Vagina (tissue), 2 donors: Measurements from ENCODE around the gene C20orf144. TPM values are rescaled to one million over a fixed set of nuclear protein-coding genes. Genes with fewer than 3 reads are reported as not detected.

Experiments
- DNase-seq, 2 donors: peaks; one replicate each; pipeline ENCODE4 v3.0.0-alpha.2; 2017; ENCODE audit errors: extremely low spot score in 2 of 2
- H3K27ac ChIP-seq: fragments of 200-600 bp; sonication (generic); one replicate; pipeline ENCODE4 v1.5.1; 2019
- H3K27me3 ChIP-seq: fragments of 200-600 bp; sonication (generic); one replicate; pipeline ENCODE4 v1.5.1; 2019
- H3K36me3 ChIP-seq, 2 donors: fragments of 200-600 bp; sonication (generic); one replicate each; pipeline ENCODE4 v1.5.1; 2017 to 2019
- H3K4me1 ChIP-seq: fragments of 200-600 bp; sonication (generic); one replicate; pipeline ENCODE4 v1.5.1; 2019
- H3K4me3 ChIP-seq, 2 donors: fragments of 200-600 bp; sonication (generic); 1 replicate in 1 of 2; 2 replicates in 1 of 2; pipeline ENCODE4 v1.5.1; 2016 to 2019
- H3K9me3 ChIP-seq: fragments of 200-600 bp; sonication (generic); one replicate; pipeline ENCODE4 v1.5.1; 2019
- POLR2A ChIP-seq, 2 donors: fragments of 450-650 bp; IDR thresholded peaks; one replicate each; pipeline ENCODE4 v1.6.1; 2017; ENCODE audit warnings: antibody characterized with exemption in 2 of 2, mild to moderate bottlenecking in 2 of 2, moderate library complexity in 2 of 2
- POLR2AphosphoS5 ChIP-seq, 2 donors: sonication (generic); formaldehyde crosslinking; IDR thresholded peaks; one replicate each; pipeline ENCODE4 v1.9.0; 2017; ENCODE audit warnings: antibody characterized with exemption in 2 of 2, mild to moderate bottlenecking in 2 of 2, low read depth in 1 of 2; ENCODE audit not compliant: insufficient read depth in 1 of 2
- intact Hi-C: fragments of 100-400 bp; cut with DNase I; formaldehyde crosslinking; loops from one replicate; pipeline ENCODE4 v1.15.1; 2023
- total RNA-seq: library from RNA; depleted of rRNA; stranded (reverse); fragments of >200 nt; gene quantifications from one replicate; pipeline ENCODE4 v1.2.3, GENCODE V29; 2016
- TF ChIP-seq, protein P1 (sequence below), 3 experiments: fragments of 450-650 bp in 2 of 3; fragments of 200-600 bp in 1 of 3; sonication (generic) in 1 of 3; IDR thresholded peaks; one replicate each; pipeline ENCODE4 v1.5.1; 2017 to 2019; ENCODE audit warnings: antibody characterized with exemption in 3 of 3, mild to moderate bottlenecking in 2 of 3, moderate library complexity in 2 of 3

The C20orf144 gene
- total RNA-seq, 1 donor from 2014 or later: not detected

DNA sequence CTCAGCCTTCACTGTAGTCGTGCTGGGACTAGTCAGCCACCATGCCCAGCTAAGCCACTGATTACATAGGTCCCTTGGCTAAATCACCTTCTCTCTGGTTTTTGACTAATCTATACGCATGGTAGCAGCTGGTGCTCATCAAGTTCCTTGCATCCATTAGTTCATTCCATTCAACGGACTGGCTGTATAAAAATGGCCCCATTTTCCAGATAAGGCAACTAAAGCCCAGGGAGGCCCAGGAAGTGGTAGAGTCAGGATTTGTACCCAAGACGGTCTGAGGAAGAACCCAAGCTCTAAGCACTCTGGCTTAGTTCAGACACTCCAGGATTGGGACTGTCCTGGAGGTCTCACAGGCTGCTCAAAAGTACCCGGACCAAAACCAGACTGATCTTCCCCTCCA lies 19.2 kb downstream of the C20orf144 start:
- Histone ChIP-seq H3K27ac (no peak overlapping the region), H3K4me3 (no peak overlapping the region), H3K36me3 (no peaks in the 10 kb centered on the region), H3K27me3 (no peaks in the 10 kb centered on the region), H3K4me1 (peaks cover 22% of the 10 kb centered on the region), H3K9me3 (no peaks in the 10 kb centered on the region)
- intact Hi-C loops: no loop called here
- no peak for TF ChIP-seq POLR2A (IDR thresholded peaks at IDR 0.05)
- TF ChIP-seq, protein P1, sequence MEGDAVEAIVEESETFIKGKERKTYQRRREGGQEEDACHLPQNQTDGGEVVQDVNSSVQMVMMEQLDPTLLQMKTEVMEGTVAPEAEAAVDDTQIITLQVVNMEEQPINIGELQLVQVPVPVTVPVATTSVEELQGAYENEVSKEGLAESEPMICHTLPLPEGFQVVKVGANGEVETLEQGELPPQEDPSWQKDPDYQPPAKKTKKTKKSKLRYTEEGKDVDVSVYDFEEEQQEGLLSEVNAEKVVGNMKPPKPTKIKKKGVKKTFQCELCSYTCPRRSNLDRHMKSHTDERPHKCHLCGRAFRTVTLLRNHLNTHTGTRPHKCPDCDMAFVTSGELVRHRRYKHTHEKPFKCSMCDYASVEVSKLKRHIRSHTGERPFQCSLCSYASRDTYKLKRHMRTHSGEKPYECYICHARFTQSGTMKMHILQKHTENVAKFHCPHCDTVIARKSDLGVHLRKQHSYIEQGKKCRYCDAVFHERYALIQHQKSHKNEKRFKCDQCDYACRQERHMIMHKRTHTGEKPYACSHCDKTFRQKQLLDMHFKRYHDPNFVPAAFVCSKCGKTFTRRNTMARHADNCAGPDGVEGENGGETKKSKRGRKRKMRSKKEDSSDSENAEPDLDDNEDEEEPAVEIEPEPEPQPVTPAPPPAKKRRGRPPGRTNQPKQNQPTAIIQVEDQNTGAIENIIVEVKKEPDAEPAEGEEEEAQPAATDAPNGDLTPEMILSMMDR (IDR thresholded peaks at IDR 0.05): no peak
- no peak for TF ChIP-seq POLR2AphosphoS5 (IDR thresholded peaks at IDR 0.05; ENCODE audit: insufficient read depth in 1 of 2, low read depth in 1 of 2)
- no peak for DNase-seq

DNA sequence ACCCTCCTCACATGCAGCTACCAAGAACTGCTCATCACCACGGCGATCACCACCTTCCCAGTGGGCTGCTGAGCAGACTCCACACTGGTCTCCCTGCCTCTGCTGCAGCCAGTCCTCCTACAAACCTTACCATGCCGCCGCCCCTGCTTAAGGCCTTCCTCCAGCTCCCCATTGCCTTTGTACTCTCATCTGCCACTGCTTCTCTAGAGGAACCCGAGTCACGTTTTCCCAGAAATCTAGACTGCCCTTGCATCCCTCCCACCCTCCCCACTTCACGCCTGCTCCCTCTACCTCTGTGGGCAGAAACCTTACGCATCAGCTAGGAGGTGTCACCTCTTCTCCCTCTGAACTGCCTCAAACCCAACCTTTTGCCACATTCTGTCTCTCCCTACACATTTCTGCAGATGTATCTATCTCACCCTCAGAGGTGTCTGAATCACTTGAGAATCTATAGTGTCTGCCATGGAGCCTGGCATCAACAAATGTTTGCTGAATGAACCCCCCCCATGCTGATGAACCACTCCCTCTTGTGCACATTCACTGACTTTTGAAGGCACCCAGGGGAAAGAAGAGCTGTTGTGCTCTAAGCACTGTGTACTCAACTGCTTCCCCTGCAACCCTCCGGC lies 19.7 kb downstream of the C20orf144 start:
- no peak for TF ChIP-seq POLR2AphosphoS5 (IDR thresholded peaks at IDR 0.05; ENCODE audit: insufficient read depth in 1 of 2, low read depth in 1 of 2)
- no peak for TF ChIP-seq POLR2A (IDR thresholded peaks at IDR 0.05)
- TF ChIP-seq, protein P1 (IDR thresholded peaks at IDR 0.05): no peak
- no peak overlapping the region for H3K4me3 ChIP-seq
- no peaks in the 10 kb centered on the region for H3K36me3 ChIP-seq
- no peak for DNase-seq
- no peaks in the 10 kb centered on the region for H3K9me3 ChIP-seq
- no peak overlapping the region for H3K27ac ChIP-seq
- H3K27me3 ChIP-seq: no peaks in the 10 kb centered on the region
- intact Hi-C loops: no loop called here
- H3K4me1 ChIP-seq: peaks cover 20% of the 10 kb centered on the region

DNA sequence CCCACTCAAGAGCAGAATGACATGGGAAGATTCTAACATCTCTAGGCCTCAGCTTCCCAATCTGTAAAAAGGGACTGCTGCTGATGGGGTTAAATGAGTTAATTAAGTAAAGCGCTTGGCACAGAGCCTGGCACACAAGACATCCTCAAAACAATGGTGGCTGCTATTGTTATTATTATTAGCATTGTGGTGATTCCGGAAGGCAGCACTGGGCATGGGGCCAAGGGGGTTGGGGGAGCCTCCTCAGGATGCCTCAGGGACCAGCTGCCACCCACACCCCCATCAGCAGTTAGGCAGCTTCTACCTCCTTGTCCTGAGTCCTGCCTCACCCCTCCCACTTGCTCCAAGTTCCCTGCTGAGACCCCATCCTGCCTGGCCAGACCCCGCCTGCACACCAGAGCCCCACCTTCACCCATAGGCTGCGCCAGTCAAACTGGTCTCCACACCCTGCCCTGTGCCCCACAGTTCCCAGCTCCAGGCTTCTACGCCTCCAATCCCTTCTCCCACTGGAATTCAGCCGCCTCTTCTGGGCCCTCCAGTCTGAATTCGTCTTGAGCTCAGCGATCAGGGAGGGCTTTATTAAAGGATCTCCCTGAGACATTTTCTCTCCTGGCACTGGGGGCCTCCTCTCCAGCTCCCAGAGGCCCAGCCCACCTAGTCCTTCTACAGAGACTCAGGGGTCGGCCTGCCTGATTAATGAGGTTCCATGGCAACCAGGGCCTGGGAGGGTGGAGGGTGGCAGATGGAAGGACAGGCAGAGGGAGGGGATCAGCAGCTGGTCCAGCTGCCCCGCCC lies 22.6 kb downstream of the C20orf144 start:
- TF ChIP-seq POLR2AphosphoS5 (IDR thresholded peaks at IDR 0.05; ENCODE audit: insufficient read depth in 1 of 2, low read depth in 1 of 2): no peak
- TF ChIP-seq, protein P1 (IDR thresholded peaks at IDR 0.05): no peak
- no peak for TF ChIP-seq POLR2A (IDR thresholded peaks at IDR 0.05)
- H3K4me3 ChIP-seq: no peak overlapping the region
- H3K4me1 ChIP-seq: peaks cover 19% of the 10 kb centered on the region
- H3K36me3 ChIP-seq: no peaks in the 10 kb centered on the region
- peak overlapping the region; percentile 23 for H3K27ac ChIP-seq
- no peak for DNase-seq
- H3K9me3 ChIP-seq: no peaks in the 10 kb centered on the region
- intact Hi-C loops: no loop called here
- no peaks in the 10 kb centered on the region for H3K27me3 ChIP-seq

DNA sequence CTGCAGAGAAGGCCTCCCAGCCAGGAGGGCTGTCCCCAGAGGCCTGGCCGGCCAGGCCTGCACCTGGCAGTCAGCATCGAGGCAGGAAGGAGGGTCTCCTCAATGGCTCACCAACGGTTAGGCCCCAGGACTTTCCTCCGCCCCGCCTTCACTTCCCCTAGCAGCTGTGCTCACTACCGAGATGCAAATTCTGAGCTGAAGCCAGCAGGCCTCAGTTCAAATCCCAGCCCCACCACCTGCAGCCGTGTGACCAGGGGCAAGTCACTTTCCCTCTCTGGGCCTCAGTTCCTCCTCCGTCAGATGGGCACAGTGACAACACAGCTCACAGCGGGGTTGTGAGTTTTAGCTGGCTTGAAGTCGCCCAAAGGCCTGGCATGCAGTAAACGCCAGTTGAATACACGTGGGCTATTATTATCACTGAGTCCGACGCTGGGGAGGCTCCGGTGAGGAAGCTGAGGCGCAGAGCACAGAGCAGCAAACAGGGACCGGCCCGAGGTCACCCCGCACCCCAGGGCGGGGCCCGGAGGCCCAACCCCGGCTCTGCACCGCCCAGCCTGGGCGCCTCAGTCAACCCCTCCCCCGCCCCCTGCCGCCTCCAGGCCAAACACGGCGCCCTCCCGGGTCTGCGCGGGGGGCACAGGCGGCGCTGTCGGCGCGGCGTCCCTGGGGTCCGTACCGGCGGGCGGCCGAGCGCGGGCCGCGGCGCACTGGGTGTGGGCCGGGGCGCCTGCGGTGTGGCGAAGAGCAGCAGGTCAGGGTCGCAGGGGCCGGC lies 23.4 kb downstream of the C20orf144 start:
- intact Hi-C loops: no loop called here
- DNase-seq: no peak

More for the DNA sequence above, 23.4 kb downstream of the C20orf144 start:
- peak overlapping the region; percentile 23 for H3K27ac ChIP-seq
- peak overlapping the region; percentile 35 to 59 for H3K4me3 ChIP-seq
- H3K36me3 ChIP-seq: no peaks in the 10 kb centered on the region
- no peaks in the 10 kb centered on the region for H3K9me3 ChIP-seq
- H3K27me3 ChIP-seq: no peaks in the 10 kb centered on the region
- TF ChIP-seq POLR2AphosphoS5 (IDR thresholded peaks at IDR 0.05; ENCODE audit: insufficient read depth in 1 of 2, low read depth in 1 of 2) (no peak), POLR2A (IDR thresholded peaks at IDR 0.05) (no peak)
- TF ChIP-seq, protein P1 (IDR thresholded peaks at IDR 0.05): no peak
- H3K4me1 ChIP-seq: peaks cover 19% of the 10 kb centered on the region
